CD8-positive, alpha-beta memory T cell (primary cell): ENCODE results near the gene MBOAT2. TPM values are rescaled to one million over a fixed set of nuclear protein-coding genes. Genes with fewer than 3 reads are reported as not detected.

Experiments
- CTCF ChIA-PET: fragments of 350-600 bp; sonication (Branson Sonifier 250); formaldehyde crosslinking; loops from one replicate; lab custom pipeline; 2021; ENCODE audit warnings: antibody characterized with exemption; lab: Charles Lee
- POLR2A ChIA-PET: fragments of 350-600 bp; sonication (Branson Sonifier 250); formaldehyde crosslinking; loops from one replicate; lab custom pipeline; 2021; ENCODE audit warnings: antibody characterized with exemption; lab: Charles Lee
- DNase-seq, 5 donors: peaks; one replicate each; pipeline versions ENCODE4 v3.0.0 to v3.0.0-alpha.2; 2020 to 2022; ENCODE audit warnings: mixed read lengths in 1 of 5
- H3K27ac ChIP-seq: one replicate; pipeline ENCODE4 v1.7.0; 2013; ENCODE audit warnings: low read depth, mild to moderate bottlenecking, low read length, moderate library complexity
- H3K27me3 ChIP-seq: 2 replicates; pipeline ENCODE4 v1.7.0; 2013; ENCODE audit warnings: low read length, mild to moderate bottlenecking; ENCODE audit not compliant: insufficient read depth, poor library complexity, severe bottlenecking
- H3K36me3 ChIP-seq: 2 replicates; pipeline ENCODE4 v1.7.0; 2013; ENCODE audit warnings: mild to moderate bottlenecking, low read length, moderate library complexity; ENCODE audit not compliant: insufficient read depth
- H3K4me1 ChIP-seq: 2 replicates; pipeline ENCODE4 v1.7.0; 2013; ENCODE audit warnings: mild to moderate bottlenecking, low read length, moderate library complexity; ENCODE audit not compliant: insufficient read depth
- H3K4me3 ChIP-seq: 2 replicates; pipeline ENCODE4 v1.7.0; 2013; ENCODE audit warnings: mild to moderate bottlenecking, low read length
- H3K9me3 ChIP-seq: 2 replicates; pipeline ENCODE4 v1.7.0; 2013; ENCODE audit warnings: mild to moderate bottlenecking, low read length
- H3K27ac Mint-ChIP-seq, 8 donors: one replicate each; pipeline ENCODE4 v1.8.0; 2020 to 2021; ENCODE audit warnings: mixed read lengths in 8 of 8, mild to moderate bottlenecking in 6 of 8, inconsistent platforms in 3 of 8, moderate library complexity in 3 of 8
- H3K27me3 Mint-ChIP-seq, 2 donors: one replicate each; pipeline ENCODE4 v1.8.0; 2020 to 2021; ENCODE audit warnings: mixed read lengths in 2 of 2, mild to moderate bottlenecking in 1 of 2, moderate library complexity in 1 of 2
- H3K36me3 Mint-ChIP-seq, 3 donors: one replicate each; pipeline ENCODE4 v1.8.0; 2020 to 2021; ENCODE audit warnings: mixed read lengths in 3 of 3, inconsistent platforms in 1 of 3, mild to moderate bottlenecking in 1 of 3
- H3K4me1 Mint-ChIP-seq, 3 donors: one replicate each; pipeline ENCODE4 v1.8.0; 2020 to 2021; ENCODE audit warnings: mixed read lengths in 3 of 3, inconsistent platforms in 1 of 3, mild to moderate bottlenecking in 1 of 3
- H3K4me3 Mint-ChIP-seq, 7 donors: one replicate each; pipeline ENCODE4 v1.8.0; 2020 to 2021; ENCODE audit warnings: mixed read lengths in 7 of 7, mild to moderate bottlenecking in 6 of 7, moderate library complexity in 4 of 7, inconsistent platforms in 2 of 7
- H3K9me3 Mint-ChIP-seq, 5 donors: one replicate each; pipeline ENCODE4 v1.8.0; 2020 to 2022; ENCODE audit warnings: mixed read lengths in 5 of 5, mild to moderate bottlenecking in 3 of 5, moderate library complexity in 2 of 5, inconsistent platforms in 1 of 5
- polyA plus RNA-seq: library from polyadenylated mRNA; unstranded; fragments of 300-500 nt; fragmentation: Illumina TruSeq; gene quantifications from one replicate; pipeline ENCODE4 v1.2.3, GENCODE V29; 2021
- total RNA-seq, 2 experiments: library from RNA; stranded (reverse); gene quantifications; one replicate each; pipeline ENCODE4 v1.2.3, GENCODE V29; 2021

Gene MBOAT2
- total and polyA plus RNA-seq, 3 experiments from 2014 or later: 0.62 to 3.3 (median 3.2) TPM

- H3K36me3 ChIP-seq: no peaks in the 10 kb centered on the region
- DNase-seq: no peak
- H3K27me3 ChIP-seq: no peaks in the 10 kb centered on the region
- no peaks in the 10 kb centered on the region for H3K4me1 ChIP-seq
- H3K9me3 Mint-ChIP-seq: no peaks in the 10 kb centered on the region
- no peak overlapping the region for H3K27ac Mint-ChIP-seq
- H3K27me3 Mint-ChIP-seq: peaks cover 10 to 27% of the 10 kb centered on the region in 2 donors
- ChIA-PET POLR2A (no interaction called here), CTCF (no interaction called here)
- peaks cover 0 to 2% (median 0%) of the 10 kb centered on the region in 3 donors for H3K36me3 Mint-ChIP-seq
- H3K4me3 Mint-ChIP-seq: no peak overlapping the region
- no peaks in the 10 kb centered on the region for H3K9me3 ChIP-seq
- no peak overlapping the region for H3K27ac ChIP-seq
- H3K4me3 ChIP-seq: no peak overlapping the region
- H3K4me1 Mint-ChIP-seq: peaks cover 3 to 5% (median 4%) of the 10 kb centered on the region in 3 donors
These were observed 7.5 kb downstream of the MBOAT2 start for GRCh38 chr2:8996006-8996405.

- peaks cover 10 to 27% of the 10 kb centered on the region in 2 donors for H3K27me3 Mint-ChIP-seq
- no peaks in the 10 kb centered on the region for H3K9me3 ChIP-seq
- no peak overlapping the region for H3K27ac Mint-ChIP-seq
- no peak overlapping the region for H3K4me3 Mint-ChIP-seq
- ChIA-PET CTCF (no interaction called here), POLR2A (no interaction called here)
- no peaks in the 10 kb centered on the region for H3K9me3 Mint-ChIP-seq
- no peaks in the 10 kb centered on the region for H3K36me3 ChIP-seq
- H3K4me1 Mint-ChIP-seq: no peaks in the 10 kb centered on the region
- no peaks in the 10 kb centered on the region for H3K4me1 ChIP-seq
- no peak for DNase-seq
- peaks cover 0 to 2% (median 0%) of the 10 kb centered on the region in 3 donors for H3K36me3 Mint-ChIP-seq
- H3K4me3 ChIP-seq: no peak overlapping the region
- H3K27me3 ChIP-seq: no peaks in the 10 kb centered on the region
- no peak overlapping the region for H3K27ac ChIP-seq
These were observed 9.1 kb downstream of the MBOAT2 start for GRCh38 chr2:8994386-8994785.

- no peaks in the 10 kb centered on the region for H3K4me1 ChIP-seq
- no peaks in the 10 kb centered on the region for H3K36me3 ChIP-seq
- no peak overlapping the region for H3K27ac ChIP-seq
- DNase-seq: no peak
- ChIA-PET POLR2A (no interaction called here), CTCF (no interaction called here)
- Mint-ChIP-seq H3K27me3 (peaks cover 10 to 27% of the 10 kb centered on the region in 2 donors), H3K27ac (no peak overlapping the region), H3K4me3 (no peak overlapping the region), H3K4me1 (no peaks in the 10 kb centered on the region), H3K9me3 (no peaks in the 10 kb centered on the region), H3K36me3 (peaks cover 0 to 2% (median 0%) of the 10 kb centered on the region in 3 donors)
- no peaks in the 10 kb centered on the region for H3K9me3 ChIP-seq
- H3K27me3 ChIP-seq: no peaks in the 10 kb centered on the region
- no peak overlapping the region for H3K4me3 ChIP-seq
These were observed 9.6 kb downstream of the MBOAT2 start for GRCh38 chr2:8993902-8994278.

GRCh38 chr2:8993196-8993901, 10.1 kb downstream of the MBOAT2 start:
- Histone ChIP-seq H3K4me1 (no peaks in the 10 kb centered on the region), H3K27me3 (no peaks in the 10 kb centered on the region), H3K27ac (no peak overlapping the region), H3K9me3 (no peaks in the 10 kb centered on the region), H3K36me3 (no peaks in the 10 kb centered on the region), H3K4me3 (no peak overlapping the region)
- Mint-ChIP-seq H3K36me3 (peaks cover 0 to 2% (median 0%) of the 10 kb centered on the region in 3 donors), H3K27me3 (peaks cover 9 to 27% of the 10 kb centered on the region in 2 donors), H3K4me3 (no peak overlapping the region), H3K9me3 (no peaks in the 10 kb centered on the region), H3K4me1 (no peaks in the 10 kb centered on the region), H3K27ac (no peak overlapping the region)
- ChIA-PET CTCF (no interaction called here), POLR2A (no interaction called here)
- no peak for DNase-seq

GRCh38 chr2:8992643-8993042, 10.8 kb downstream of the MBOAT2 start:
- ChIA-PET CTCF (no interaction called here), POLR2A (no interaction called here)
- Mint-ChIP-seq H3K27me3 (peaks cover 9 to 27% of the 10 kb centered on the region in 2 donors), H3K4me1 (no peaks in the 10 kb centered on the region), H3K4me3 (no peak overlapping the region), H3K36me3 (peaks cover 0 to 2% (median 0%) of the 10 kb centered on the region in 3 donors), H3K27ac (no peak overlapping the region), H3K9me3 (no peaks in the 10 kb centered on the region)
- Histone ChIP-seq H3K4me3 (no peak overlapping the region), H3K4me1 (no peaks in the 10 kb centered on the region), H3K9me3 (no peaks in the 10 kb centered on the region), H3K27ac (no peak overlapping the region), H3K27me3 (no peaks in the 10 kb centered on the region), H3K36me3 (no peaks in the 10 kb centered on the region)
- DNase-seq: no peak

- Histone ChIP-seq H3K36me3 (no peaks in the 10 kb centered on the region), H3K4me3 (no peak overlapping the region), H3K27ac (no peak overlapping the region), H3K27me3 (no peaks in the 10 kb centered on the region), H3K9me3 (no peaks in the 10 kb centered on the region), H3K4me1 (no peaks in the 10 kb centered on the region)
- Mint-ChIP-seq H3K4me3 (no peak overlapping the region), H3K36me3 (peaks cover 0 to 1% (median 0%) of the 10 kb centered on the region in 3 donors), H3K27me3 (peaks cover 8 to 19% of the 10 kb centered on the region in 2 donors), H3K9me3 (no peaks in the 10 kb centered on the region), H3K4me1 (no peaks in the 10 kb centered on the region), H3K27ac (no peak overlapping the region)
- DNase-seq: no peak
- ChIA-PET CTCF (no interaction called here), POLR2A (no interaction called here)
These were observed 13.9 kb downstream of the MBOAT2 start for GRCh38 chr2:8989536-8990079.

- H3K4me3 Mint-ChIP-seq: no peak overlapping the region
- ChIA-PET CTCF (no interaction called here), POLR2A (no interaction called here)
- Histone ChIP-seq H3K27me3 (no peaks in the 10 kb centered on the region), H3K4me1 (no peaks in the 10 kb centered on the region), H3K9me3 (no peaks in the 10 kb centered on the region), H3K27ac (no peak overlapping the region), H3K36me3 (no peaks in the 10 kb centered on the region), H3K4me3 (no peak overlapping the region)
- no peak for DNase-seq
- no peak overlapping the region for H3K27ac Mint-ChIP-seq
- no peaks in the 10 kb centered on the region for H3K4me1 Mint-ChIP-seq
- no peaks in the 10 kb centered on the region for H3K9me3 Mint-ChIP-seq
- no peaks in the 10 kb centered on the region for H3K36me3 Mint-ChIP-seq
- H3K27me3 Mint-ChIP-seq: peaks cover 6 to 8% of the 10 kb centered on the region in 2 donors
These were observed 16.1 kb downstream of the MBOAT2 start for GRCh38 chr2:8987410-8987809.

GRCh38 chr2:8986327-8986976, 17.0 kb downstream of the MBOAT2 start:
- POLR2A ChIA-PET: no interaction called here

More at GRCh38 chr2:8986327-8986976, 17.0 kb downstream of the MBOAT2 start:
- no peak overlapping the region for H3K27ac ChIP-seq
- H3K9me3 ChIP-seq: no peaks in the 10 kb centered on the region
- no peaks in the 10 kb centered on the region for H3K36me3 ChIP-seq
- no peaks in the 10 kb centered on the region for H3K4me1 ChIP-seq
- no peaks in the 10 kb centered on the region for H3K36me3 Mint-ChIP-seq
- H3K4me1 Mint-ChIP-seq: no peaks in the 10 kb centered on the region
- no peak overlapping the region for H3K27ac Mint-ChIP-seq
- H3K27me3 Mint-ChIP-seq: peaks cover 3 to 4% of the 10 kb centered on the region in 2 donors
- CTCF ChIA-PET: no interaction called here
- H3K27me3 ChIP-seq: no peaks in the 10 kb centered on the region
- no peak overlapping the region for H3K4me3 ChIP-seq
- no peak overlapping the region for H3K4me3 Mint-ChIP-seq
- DNase-seq: no peak
- no peaks in the 10 kb centered on the region for H3K9me3 Mint-ChIP-seq
